DMS153 (cell line): ENCODE measurements around the gene AOPEP.

Experiments used
- DNase-seq: peaks from one replicate; lab custom pipeline; 2025; lab: John Stamatoyannopoulos, UW

AOPEP gene

GRCh38 chr9:94918038-94918753 is 191.7 kb downstream of the AOPEP start:
- DNase-seq: no peak

GRCh38 chr9:94919376-94920098 is 193.0 kb downstream of the AOPEP start:
- no peak for DNase-seq

DNA sequence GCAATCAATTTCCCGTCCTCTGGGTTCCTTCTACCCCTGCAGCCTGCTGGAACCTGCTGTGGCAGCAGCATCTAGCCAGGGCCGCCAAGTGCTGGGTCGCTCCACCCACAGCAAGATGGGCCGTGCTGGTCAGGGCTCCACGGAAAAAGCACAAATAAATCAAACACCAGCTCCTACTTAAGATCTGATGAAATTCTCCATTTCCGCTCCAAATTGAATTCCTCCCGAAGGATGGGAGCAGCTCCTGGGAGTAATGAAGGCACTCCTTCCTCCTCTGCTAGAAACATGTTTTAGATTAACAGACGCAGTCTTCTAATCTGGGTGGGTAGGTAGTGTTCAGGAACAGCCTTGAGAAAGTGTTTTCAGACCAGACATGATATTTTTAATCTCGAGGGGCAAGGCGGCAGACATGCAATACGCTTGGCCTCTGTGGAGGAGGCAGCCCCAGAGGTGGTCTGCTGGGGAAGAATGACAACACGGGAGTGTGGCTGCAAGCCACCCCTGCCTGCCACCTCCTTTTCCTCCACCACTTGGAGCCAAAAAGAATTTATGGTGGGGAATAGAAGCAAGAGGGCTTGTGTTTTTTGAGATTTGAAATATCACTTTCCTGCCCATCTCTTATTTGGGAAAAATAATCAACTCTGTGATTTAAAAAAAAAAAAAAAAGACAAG is 194.1 kb downstream of the AOPEP start:
- no peak for DNase-seq

- DNase-seq: no peak
Observed at GRCh38 chr9:94921092-94921471, 194.6 kb downstream of the AOPEP start.

GRCh38 chr9:94921656-94922055 is 195.2 kb downstream of the AOPEP start:
- no peak for DNase-seq

DNA sequence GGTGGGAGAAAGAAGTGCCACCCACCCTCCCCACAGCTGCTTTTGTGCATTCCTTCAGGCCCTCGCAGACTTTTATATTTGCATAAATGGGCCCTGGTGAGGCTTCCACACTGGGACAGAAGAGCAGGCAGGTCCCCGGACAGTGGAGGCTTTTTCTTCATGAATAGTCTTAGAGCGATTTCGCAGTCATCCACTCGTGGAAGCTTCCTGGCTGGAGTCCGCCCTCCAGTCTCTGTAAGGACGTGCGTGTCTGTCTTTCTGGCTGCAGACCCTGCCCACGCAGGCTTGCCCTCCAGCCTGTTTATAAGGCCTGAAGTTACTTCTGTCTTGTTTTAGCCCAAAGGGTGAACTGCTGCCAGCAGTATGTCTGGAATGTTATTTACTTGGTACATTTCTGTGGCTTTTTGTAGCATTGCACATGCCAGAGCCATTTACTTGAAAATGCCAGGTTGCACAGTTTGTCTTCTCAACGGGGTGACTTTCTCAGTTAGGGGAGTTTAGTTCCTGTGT is 195.7 kb downstream of the AOPEP start:
- DNase-seq: no peak

- DNase-seq: no peak
Observed at GRCh38 chr9:94922691-94923107, 196.2 kb downstream of the AOPEP start.

- no peak for DNase-seq
Observed at GRCh38 chr9:94923326-94924089, 197.0 kb downstream of the AOPEP start.

DNA sequence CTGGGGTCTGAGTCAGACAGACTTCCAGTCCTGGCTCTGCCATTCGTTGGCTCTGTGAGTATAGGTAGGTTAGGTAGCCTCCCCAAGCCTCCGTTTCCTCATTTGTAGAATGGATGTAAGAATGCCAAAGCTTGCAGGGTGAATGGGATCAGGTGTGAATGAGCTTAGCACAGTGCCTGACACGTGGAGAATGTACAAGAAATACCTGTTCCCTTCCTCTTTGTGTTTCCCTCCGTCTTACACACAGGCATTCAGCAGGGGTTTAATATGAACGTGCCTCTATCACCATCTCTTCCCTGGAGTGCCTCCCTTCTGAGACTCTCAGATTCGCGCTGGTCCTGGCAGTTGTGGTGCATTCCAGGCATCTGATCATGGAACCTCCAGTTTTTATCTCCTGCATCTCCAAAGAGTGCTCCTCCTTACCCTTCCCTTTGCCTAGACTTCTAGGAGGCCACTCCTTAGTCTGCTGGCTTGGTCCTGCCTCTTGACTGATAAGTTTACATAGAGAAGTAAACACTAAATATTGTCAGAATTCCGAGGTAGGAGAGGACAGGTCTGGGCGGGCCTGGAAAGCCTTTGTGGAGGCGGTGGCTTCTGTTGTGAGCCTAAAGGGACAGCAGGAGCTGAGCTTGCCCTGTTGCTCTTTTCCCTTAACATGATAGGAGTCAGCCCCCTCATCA is 199.4 kb downstream of the AOPEP start:
- DNase-seq: no peak

DNA sequence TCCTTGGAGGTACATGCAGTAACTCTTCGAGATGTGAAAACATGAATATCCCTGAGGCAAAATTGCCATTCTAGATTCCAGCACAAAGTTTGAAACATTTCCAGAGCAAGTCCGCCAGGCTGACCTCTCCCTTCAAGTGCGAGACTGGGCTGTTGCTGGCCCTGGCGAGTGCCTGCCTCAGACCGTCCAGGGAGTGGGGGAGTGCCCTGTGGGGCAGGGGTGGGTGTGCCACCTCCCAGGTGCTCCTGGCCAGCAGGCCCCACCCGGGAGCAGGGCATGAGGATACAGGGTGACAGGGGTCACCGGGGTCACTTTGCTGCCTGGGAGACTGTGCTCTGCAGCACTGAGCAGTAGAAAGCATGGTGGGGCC is 199.9 kb downstream of the AOPEP start:
- DNase-seq: no peak

DNA sequence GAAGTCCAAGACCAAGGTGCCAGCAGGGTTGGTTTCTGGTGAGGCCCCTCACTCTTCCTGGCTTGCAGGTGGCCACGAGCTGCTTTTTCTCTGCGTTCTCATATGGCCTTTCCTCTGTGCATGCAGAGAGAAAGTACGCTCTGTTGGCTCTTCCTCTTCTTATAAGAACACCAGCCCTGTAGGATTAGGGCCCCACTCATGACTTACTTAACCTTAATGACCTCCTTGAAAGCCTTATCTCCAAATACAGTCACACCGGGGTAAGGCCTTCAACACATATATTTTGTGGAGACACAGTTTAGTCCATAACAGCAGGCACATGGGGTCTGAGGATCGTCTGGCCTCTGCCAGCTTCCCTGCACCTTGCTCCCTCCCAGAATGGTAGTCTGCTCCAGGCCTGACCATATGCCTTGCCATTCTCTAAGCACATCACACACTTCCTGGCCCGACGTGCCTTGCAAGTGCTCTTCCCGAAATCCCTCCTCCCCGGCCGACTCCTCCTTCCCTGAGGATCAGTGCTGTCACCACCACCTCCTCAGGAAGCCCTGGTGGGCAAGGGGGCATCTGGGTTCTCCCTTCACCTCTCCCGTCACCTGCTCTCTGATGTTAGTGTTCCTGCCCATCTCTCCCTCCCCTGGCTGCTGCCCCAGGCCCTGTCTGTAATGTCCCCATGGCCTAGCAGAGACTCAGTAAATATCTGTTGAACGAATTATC is 200.7 kb downstream of the AOPEP start:
- DNase-seq: no peak

DNA sequence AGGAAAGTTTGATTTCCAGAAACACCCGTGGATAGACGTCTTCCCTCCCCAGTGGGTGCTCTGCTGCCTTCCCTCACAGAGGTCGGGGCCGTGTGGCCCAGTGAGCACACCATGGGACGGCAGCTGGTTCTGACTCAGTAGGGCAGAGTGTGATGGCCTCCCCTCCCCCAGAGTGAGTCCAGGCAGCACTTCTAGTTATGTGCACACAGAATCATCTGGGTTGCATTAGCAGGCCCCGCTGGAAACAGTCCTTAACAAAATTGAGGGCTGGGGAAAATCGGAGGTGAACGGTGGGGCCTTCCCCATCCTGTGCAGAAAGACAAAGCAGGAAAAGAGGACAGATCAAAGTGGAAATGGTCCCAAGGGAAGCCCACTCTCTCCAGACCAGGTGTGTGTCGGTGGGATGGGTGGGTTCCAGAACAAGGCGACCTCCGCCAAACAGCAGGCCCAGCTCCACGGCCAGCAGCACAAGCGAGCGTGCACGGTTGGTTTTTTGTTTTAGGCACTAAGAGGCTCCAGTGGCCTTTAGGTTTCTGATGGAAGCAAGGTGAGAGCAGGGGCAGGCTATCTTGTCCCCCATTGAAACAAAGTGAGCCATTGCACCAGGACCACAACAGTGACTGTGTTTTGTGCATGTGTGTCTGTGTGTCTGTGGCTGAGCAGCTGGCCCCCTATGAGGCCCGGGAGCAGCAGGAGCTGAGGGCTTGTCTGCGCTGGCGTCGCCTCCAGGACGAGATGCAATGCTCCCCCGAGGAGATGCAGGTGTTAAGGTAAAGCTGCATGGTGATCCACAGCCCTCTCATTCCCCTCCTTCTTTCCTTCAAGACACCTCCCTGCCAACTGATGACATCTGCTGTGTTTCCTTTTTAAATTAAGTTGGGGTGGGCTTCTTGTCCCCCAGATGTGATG is 201.5 kb downstream of the AOPEP start:
- DNase-seq: no peak

DNA sequence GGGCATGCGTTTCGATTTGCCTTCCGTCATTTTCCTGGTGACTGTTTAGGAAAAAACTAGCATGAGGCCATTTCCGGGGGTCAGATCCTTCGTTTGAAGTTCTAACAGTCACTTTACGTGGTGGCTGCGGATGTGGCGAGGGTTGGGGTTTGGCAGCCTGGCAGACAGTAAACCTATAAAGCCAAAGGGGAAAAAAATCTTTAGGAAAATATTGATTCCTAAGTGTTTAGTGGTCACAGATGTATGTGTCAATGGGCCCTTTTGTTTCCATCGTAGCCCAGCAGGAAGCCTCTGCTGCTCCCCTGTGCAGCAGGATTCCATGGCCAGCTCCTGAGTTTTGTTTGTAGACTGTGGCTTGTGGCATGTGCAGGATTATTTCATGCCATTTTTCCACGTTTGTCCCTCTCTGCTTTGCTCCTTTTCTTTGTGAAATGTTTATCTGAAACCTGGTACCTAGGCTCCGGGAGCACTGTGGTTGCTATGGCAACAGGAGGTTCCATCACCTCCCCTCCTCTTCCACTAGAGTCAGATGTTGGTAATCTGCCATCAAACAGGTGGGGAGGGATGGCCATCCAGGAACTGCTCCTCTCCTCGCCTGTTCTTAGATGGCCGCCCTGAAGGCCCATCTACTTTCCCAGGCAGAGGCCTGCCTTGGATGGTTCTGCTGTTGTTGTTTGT is 202.3 kb downstream of the AOPEP start:
- DNase-seq: no peak

GRCh38 chr9:94929369-94929756 is 202.9 kb downstream of the AOPEP start:
- no peak for DNase-seq

DNA sequence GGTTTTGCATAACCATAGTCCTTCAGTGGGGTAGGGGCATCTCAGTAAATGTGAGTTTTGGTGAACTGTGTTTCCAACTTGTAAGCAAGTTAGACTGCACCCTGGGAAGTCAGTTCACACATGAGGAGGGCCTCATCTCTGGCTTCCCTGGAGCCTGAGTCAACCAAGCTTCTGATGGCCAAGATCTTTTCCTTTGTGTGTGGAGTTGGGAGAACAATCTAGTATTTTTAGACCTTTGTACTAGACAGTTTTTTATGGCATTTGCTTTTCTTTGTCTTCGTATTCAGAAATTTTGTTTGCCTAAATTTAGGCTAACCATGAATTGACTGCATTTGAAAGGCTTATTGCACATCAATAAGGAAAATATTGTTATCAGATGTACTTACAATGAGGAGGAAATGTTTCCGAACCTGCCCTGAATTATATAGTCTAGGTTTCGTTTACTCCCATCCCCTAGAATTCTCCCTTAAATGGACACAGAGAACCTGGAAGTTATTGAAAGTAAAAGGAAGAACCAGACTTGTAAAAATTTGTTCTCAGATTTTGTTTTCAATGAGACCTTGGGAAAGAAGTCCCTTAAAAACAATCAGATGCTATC is 204.6 kb downstream of the AOPEP start:
- DNase-seq: no peak

- no peak for DNase-seq
Observed at GRCh38 chr9:94931740-94932139, 205.2 kb downstream of the AOPEP start.

DNA sequence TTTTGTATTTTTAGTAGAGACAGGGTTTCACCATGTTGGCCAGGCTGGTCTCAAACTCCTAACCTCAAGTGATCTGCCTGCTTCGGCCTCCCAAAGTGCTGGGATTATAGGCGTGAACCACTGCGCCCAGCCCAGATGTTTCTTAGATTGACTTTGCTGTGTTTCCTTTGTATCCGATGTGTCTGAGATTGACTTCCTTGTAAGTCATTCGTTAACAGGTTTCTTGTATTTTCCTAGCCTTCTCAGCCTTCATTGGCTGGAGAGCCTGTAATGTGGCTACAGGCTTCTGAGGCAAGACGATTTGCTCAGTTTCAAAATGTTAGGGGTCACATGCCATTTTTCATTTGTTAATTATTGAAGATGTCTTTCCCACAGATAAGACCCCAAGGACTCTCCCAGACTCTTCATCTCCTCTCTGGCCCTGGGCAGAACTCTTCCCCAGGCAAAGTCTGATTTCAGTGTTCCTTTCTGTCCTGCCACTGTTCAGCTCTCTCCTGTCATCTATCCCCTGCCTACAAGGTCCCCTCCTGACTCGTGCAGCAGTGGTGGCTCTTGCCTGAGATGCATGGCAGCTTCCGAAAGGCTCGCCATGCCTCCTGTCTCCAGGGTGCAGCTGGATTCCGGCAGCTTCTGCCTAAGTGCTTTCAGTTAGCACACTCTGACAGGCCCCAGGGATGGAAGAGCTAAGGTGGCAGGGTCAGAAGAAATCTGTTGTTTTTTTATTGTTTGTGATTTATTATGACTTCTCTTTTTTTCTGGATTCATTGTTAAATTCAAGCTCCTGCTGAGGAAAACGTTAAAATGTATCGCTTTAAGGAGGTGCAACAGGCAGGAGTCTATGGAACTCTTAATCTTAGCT is 206.4 kb downstream of the AOPEP start:
- DNase-seq: no peak

DNA sequence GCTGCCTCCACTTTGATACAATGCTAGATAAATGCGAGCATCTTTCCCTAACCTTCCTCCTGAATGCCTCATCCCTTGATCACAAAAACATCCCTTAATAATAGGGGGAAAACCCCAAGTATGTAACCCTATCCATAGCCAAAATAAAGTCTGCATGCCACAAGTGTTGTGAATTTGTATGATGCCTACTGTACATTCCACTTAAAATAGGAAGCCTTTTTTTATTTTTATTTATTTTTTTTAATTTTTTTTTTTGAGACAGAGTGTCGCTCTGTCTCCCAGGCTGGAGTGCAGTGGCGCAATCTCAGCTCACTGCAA is 207.0 kb downstream of the AOPEP start:
- no peak for DNase-seq
